ENCODE data around the gene TNFRSF13B.

DNA sequence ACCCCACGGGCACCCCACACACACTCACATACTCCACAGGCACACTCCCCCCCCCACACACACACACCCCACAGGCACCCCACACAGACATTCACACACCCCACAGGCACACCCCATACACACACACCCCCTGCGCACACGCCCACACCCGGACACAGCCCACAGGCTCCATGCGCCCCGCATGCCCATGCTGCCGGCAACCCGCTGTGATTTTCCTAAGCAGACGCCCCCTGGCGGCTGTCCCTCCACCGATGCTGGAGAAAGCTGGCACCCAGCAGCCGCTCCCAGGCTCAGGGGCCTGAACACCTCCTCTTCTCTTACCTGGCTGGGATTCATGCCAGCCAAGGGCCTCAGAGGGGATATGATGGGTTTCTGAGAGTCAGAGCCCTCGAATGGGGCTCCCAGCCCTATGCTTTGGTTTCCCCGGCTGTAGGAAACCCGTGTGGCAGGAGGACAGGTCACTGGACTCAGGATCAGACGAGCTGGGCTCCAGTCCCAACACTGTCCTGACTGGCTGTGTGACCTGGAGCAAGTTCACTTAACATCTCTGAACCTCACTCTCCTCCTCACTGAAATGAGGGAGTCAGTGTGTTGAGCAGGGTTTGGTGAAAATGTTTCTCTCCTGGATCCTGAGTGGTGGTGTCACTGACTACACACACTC, 19.6 kb upstream of the TNFRSF13B start:
- TF ChIP-seq, protein P1, sequence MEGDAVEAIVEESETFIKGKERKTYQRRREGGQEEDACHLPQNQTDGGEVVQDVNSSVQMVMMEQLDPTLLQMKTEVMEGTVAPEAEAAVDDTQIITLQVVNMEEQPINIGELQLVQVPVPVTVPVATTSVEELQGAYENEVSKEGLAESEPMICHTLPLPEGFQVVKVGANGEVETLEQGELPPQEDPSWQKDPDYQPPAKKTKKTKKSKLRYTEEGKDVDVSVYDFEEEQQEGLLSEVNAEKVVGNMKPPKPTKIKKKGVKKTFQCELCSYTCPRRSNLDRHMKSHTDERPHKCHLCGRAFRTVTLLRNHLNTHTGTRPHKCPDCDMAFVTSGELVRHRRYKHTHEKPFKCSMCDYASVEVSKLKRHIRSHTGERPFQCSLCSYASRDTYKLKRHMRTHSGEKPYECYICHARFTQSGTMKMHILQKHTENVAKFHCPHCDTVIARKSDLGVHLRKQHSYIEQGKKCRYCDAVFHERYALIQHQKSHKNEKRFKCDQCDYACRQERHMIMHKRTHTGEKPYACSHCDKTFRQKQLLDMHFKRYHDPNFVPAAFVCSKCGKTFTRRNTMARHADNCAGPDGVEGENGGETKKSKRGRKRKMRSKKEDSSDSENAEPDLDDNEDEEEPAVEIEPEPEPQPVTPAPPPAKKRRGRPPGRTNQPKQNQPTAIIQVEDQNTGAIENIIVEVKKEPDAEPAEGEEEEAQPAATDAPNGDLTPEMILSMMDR (IDR thresholded peaks at IDR 0.05; ENCODE audit: low read length), result peak; percentile 90
- TF ChIP-seq EZH2 (IDR thresholded peaks at IDR 0.05; ENCODE audit: borderline replicate concordance, low read length), result no peak
